Measurements from ENCODE around the gene GPX6. TPM values are rescaled to one million over a fixed set of nuclear protein-coding genes. Genes with fewer than 3 reads are reported as not detected.

GPX6 gene
- total RNA-seq, 1 donor: not detected

Other genes starting within 250 kb of the GPX6 start
- gene ZSCAN26, start 248.7 kb downstream of the GPX6 start, total RNA-seq: 8.7 and 21.6 TPM in 2 replicates
- 5.6 and 6.8 TPM in 2 replicates for gene PGBD1, start 234.2 kb downstream of the GPX6 start, total RNA-seq
- 3.5 and 3.9 TPM in 2 replicates for gene ZSCAN31, start 179.6 kb downstream of the GPX6 start, total RNA-seq
- gene ZKSCAN3, start 165.8 kb downstream of the GPX6 start, total RNA-seq: 3.2 and 4.7 TPM in 2 replicates
- gene ZSCAN12, start 116.0 kb downstream of the GPX6 start, total RNA-seq: 6.9 and 8.1 TPM in 2 replicates
- gene ZSCAN23, start 72.3 kb downstream of the GPX6 start, total RNA-seq: 4.3 and 9.0 TPM in 2 replicates
- gene GPX5, start 10.1 kb upstream of the GPX6 start, total RNA-seq: not detected in 2 replicates

All from fibroblast of villous mesenchyme (primary cell).